ENCODE measurements around the gene NOTCH2. TPM values are rescaled to one million over a fixed set of nuclear protein-coding genes. Genes with fewer than 3 reads are reported as not detected.
"Not testable (repeated sequence)": the region's sequence is repeated elsewhere in the genome, so short reads cannot be mapped to it uniquely, and the experiment has no call there.

Gene NOTCH2
- total RNA-seq, 2 donors from 2014 or later = 126 to 151 TPM

DNA sequence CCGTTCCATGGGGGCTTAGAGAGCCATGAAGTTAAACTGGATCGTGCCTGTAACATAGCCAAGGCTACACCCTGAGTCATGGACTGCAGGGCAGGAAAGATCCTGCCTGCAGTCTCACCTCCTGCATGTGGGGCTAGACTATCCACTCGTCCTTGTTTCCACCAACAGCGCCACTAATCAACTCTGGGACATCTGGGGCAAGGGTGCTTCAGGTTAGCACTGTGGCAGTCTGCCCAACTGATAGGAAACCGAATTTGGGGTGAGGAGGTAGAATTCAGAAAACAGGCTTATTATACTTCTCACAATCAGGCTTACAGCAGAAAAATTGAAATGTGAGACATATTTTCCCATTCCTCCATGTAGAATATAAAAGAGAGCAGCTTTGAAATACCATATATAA, 88.0 kb downstream of the NOTCH2 start:
- intact Hi-C loops (cut with DNase I) = no loop called here
- DNase-seq (ENCODE audit: low spot score) = no peak

DNA sequence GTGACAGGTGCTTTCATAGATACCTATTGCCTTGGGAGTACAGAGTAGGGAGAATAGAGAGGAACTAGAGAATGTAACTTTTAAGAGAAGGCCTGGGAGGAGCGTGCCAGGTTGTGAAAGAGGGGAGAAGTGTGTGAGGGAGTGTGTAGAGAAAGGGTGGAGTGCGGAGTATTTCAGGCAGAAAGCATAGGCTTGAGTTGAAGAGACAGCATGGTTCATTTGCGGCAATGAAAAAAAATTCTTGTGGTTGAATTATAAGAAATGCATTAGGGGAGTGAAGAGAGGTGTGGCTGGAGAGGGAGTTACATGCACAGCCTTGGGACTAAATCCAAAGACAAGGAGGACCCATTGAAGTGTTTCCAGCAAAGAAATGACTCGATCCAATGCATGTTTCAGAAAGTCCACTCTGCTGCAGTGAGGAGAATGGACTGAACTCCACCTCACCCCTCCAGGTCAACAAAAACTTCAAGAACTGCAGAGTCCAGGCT, 91.4 kb downstream of the NOTCH2 start:
- no peak for DNase-seq (ENCODE audit: low spot score)
- intact Hi-C loops (cut with DNase I) = no loop called here

DNA sequence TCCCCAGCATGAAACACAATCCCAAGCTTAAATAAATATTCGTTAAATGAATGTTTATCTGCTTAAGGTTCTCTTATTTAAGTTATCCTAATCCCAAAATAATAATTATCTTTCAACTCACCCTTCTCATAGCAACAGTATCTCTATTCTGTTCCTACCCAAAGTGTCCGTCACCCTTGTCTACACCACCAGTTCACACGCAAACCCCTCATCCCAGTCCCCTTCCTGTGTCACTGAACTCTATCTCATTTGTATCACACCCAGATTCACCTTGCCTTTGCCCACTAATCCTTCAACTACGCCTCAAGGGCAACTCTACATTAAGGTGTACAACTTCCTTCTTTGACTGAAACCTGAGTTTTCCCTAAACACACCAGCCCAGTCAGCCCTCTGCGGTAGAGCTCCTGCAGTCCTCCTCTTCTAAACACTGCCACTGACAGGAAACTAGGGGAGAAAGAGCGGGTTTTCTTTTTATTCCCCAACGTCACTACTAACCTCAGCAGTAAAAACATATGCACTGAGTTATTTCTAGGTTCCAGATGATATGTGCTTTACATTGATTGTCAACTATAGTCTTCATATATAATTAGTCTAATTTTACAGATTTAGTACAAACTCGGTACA, 92.2 kb downstream of the NOTCH2 start:
- intact Hi-C loops (cut with DNase I); DNase-seq (ENCODE audit: low spot score): not testable (repeated sequence)

DNA sequence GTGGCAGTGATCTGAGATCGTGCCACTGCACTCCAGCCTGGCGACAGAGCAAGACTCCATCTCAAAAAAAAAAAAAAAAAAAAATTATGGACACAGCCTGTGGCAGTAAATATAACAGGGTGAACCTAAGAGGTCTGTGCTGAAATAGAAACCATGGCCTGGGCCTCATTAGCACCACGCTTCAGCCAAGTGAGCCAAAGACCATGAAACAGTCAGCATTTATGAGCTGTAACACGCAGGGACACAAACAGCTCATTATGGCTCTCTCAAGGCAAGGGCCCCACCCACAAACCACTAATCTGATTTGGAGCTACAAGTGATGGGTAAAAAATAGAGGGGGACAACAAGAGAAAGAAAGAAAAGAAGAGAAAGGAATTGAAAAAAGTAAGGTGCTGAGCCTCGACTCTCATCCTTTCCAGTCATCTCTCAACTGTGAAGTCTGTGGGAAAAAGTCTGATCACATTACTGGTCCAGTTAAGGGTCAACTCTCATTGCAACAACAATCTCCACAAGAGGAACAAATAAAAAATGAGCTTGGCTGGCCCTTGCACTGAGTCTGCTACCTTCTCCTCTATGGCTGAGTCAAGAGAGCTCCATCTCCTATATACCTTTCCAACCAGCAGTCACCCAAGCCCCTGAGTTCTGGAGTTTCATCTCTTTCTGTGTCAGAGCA, 93.7 kb downstream of the NOTCH2 start:
- intact Hi-C loops (cut with DNase I); DNase-seq (ENCODE audit: low spot score): not testable (repeated sequence)

DNA sequence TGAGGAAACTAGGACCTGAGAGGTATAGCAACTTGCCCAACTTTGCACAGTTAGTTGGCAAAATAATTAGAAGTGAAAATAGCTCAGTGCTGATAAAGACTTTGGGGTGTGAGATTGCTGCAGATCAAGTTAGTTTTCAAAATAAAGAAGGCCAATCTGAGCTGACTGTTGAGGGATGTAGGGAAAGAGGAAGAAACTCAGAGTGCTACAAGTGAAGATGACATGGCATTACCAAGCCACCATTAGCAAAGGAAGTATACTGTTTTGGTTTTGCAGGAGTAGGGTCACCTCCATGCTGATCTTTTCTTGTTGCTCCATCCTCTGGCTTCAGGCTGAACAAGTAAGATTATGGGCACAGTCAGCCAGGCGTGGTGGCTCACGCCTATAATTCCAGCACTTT, 94.5 kb downstream of the NOTCH2 start:
- DNase-seq (ENCODE audit: low spot score) = no peak
- intact Hi-C loops (cut with DNase I) = no loop called here

DNA sequence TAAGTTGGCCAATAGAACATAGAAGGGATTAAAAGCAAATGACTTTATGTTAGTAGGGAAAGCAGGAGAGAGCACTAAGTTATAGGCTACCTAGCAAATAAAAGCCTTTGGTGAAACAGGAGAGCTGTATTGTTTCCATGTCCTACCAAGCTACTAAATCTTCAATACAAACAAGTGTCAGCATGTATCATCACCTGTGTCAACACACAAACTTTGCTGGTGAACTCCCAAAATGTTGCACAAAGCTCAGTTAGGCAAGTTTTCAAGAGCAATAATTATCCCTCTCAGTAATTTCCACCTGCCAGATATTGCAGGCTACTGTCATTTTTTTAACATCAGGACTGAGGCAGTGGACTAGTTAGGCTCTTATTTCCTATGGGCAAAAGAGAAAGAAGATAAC, 95.4 kb downstream of the NOTCH2 start:
- DNase-seq (ENCODE audit: low spot score) = no peak
- intact Hi-C loops (cut with DNase I) = no loop called here

DNA sequence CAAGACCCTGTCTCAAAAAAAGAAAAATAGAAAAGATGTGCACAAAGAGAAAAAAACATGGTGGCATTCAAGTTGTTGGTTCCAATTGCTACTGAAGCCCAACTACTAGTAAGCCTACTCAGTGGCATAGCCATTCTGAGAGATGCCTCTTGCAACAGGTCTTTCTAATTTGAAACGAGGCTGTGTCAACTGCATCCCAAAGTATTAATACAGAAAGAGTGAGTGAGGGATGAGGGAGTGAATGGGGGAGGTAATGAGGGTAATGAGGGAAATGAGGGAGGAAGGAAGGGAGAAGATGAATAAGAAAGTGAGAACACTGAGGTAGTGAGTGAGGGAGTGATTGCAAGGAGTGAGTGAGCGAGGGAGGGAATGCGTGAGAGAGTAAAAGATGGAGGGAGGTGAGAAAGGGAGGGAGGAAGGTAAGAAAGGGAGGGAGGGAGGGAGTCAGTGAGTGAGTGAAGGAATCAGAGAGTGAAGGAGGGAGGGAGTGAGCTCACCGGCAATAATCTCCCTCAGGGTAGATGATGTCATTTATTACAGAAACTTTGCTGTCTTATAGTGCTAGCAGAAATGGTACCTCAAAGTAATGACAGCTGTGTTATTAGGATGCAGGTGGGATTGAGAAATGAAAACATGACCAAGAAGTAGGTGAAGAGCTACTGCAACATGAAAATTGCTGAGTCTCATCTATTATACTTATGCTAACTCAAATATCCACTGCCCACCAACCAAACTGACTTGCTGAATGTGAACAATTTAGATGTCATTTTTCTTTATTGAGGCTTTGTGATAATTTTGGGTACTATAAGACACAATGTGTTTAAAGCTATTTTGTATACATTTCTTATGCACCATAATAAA, 97.5 kb downstream of the NOTCH2 start:
- no peak for DNase-seq (ENCODE audit: low spot score)
- intact Hi-C loops (cut with DNase I) = no loop called here

DNA sequence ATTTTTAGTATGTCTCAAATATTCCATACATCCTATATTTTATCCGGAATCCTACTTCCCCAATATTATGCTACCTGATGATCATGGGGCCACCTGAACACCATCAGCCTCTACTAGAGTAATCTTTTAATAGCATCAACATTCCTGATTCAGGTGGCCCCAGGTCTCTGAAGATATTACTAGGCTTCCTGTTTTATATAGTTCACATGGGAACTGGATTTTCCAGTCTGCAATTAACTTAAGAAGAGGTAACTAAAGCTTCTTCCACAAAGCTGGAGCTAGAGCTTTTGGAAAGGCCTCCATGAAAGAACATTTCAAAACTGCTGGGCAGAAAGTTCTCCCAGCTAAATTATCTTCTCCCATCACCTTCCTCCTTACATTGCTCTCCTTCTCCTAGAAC, 100.9 kb downstream of the NOTCH2 start:
- no peak for DNase-seq (ENCODE audit: low spot score)
- intact Hi-C loops (cut with DNase I) = no loop called here

DNA sequence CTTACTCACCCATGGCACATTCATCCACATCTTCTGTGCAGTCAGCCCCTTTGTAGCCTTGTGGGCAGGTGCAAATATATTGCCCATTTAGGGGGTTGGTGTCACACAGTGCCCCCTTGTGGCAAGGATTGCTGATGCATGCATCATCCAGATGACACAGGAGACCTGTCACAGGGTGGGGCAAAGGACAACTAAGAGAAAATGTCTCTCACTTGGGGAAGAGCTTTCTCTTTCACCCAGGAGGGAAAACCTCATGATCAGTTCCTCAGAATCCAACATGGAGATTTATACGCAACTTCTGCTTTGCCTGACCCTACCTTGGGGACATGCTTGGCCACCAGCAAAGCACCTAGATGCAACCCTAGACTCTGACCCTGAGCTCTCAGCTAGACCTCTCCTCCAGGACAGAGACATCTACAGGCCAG, 101.4 kb downstream of the NOTCH2 start:
- no peak for DNase-seq (ENCODE audit: low spot score)
- intact Hi-C loops (cut with DNase I) = no loop called here

DNA sequence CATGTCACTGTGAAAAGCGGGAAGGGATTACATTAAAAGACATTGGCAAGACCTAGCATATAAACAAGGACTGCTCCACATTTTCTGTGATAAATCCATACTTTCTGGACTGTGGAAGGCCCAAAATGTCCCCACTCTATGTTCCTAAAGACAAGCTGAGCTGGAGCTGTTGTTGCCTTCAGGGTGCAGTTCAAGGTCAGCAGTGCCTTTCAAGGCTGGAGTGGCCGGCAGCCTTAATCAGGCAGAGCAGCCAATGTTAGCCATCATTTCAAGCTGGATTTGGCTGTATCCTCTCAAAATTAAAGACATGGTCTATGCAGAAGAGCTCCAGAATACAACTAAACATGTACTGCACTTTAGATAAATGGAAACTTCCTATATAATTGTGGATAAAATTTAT, 102.8 kb downstream of the NOTCH2 start:
- no peak for DNase-seq (ENCODE audit: low spot score)
- intact Hi-C loops (cut with DNase I) = no loop called here

DNA sequence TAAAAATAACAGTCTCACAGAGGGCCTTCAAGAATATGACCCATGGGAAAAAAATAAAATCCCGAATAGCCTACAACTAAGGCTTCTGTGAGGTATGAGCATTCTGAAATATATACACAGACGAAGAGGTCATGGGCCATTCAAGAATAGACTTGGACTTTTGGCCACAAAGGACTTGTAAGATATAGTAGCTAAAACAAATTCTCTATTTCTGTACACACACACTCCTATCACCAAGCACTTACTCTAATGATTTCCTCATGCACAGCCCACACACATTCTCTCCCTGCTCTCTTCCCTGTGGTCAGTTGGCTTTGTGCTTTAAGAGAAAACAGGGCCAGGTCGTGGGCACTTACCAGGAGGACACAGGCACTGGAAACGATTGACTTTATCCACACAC, 103.4 kb downstream of the NOTCH2 start:
- DNase-seq (ENCODE audit: low spot score) = no peak
- intact Hi-C loops (cut with DNase I) = no loop called here

DNA sequence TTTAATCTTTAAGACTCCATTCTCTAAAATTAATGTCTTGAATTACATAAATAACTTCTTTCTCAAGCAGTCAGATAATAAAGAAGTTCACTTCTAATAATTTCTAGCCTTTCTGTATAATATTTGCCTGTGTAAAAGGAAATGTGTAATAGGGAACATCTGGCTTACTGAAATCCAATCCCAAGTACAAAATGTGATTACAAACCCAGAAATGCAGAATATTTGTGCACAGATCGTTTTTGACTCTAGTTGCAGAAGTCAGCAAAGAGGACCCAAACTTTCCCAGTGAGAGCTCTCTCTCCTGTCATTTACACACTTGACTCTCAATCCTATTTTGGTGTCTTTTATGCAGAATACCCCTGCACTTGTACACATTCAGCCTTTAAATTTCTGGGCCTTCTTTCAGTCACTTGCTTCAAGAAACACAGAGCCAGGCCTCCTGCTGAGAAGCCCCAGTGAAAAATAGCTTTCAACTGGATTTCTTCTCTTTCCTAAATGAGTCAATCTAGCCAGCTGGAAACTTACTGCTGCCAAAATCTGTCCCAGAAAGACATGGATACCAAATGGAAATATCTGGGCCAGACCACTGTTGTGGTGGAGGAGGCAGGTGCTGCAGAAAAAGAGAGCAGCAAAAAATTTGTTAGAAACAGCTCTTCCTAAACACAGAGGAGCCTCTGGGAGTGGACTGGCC, 104.6 kb downstream of the NOTCH2 start:
- intact Hi-C loops (cut with DNase I) = no loop called here
- DNase-seq (ENCODE audit: low spot score) = no peak

DNA sequence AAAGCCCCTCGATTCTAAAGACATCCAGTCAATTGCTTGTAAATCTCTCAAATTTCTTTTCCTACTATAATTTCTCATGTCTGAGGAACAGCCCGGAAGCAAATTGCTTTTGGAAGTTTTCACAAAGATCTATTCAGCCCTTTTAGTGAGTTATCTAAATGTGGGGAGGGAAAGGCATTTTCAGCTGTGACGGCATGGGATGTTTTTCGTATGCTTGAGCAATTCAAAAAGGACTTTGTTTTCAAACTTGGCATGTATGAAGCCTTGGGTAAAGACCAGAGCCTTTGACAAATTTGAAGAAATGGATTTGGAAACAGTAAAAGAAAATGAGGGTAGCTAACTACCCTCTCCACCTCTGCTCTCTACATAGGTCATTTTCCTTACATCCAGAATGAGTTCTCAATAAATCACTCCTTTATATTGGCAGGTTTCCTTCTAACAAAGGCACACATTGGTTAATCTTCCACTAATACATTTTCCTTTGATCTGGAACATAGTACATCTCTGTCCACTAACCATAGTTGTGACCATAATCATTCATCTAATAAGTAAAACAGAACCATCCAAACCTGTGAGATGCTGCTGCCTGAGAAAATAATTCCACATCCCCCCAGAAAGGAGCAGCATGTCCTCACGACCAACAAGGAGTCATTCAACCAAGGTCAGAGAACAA, 107.0 kb downstream of the NOTCH2 start:
- intact Hi-C loops (cut with DNase I) = no loop called here
- no peak for DNase-seq (ENCODE audit: low spot score)

DNA sequence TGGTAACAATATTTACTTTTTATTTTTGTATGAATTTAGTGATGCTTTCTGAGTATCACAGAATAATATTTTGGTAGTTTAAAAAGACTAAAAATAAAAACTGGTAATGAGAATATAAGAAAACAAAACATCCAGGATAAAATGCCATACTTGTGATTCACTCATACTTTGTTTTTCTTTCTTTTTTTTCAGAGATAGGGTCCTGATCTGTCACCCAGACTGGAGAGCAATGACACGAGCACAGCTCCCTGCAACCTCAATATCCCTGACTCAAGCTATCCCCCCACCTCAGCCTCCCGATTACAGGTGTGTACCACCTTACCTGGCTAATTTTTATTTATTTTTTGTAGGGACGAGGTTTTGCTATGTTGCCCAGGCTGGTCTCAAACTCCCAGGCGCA, 109.0 kb downstream of the NOTCH2 start:
- DNase-seq (ENCODE audit: low spot score) = no peak
- intact Hi-C loops (cut with DNase I) = no loop called here

DNA sequence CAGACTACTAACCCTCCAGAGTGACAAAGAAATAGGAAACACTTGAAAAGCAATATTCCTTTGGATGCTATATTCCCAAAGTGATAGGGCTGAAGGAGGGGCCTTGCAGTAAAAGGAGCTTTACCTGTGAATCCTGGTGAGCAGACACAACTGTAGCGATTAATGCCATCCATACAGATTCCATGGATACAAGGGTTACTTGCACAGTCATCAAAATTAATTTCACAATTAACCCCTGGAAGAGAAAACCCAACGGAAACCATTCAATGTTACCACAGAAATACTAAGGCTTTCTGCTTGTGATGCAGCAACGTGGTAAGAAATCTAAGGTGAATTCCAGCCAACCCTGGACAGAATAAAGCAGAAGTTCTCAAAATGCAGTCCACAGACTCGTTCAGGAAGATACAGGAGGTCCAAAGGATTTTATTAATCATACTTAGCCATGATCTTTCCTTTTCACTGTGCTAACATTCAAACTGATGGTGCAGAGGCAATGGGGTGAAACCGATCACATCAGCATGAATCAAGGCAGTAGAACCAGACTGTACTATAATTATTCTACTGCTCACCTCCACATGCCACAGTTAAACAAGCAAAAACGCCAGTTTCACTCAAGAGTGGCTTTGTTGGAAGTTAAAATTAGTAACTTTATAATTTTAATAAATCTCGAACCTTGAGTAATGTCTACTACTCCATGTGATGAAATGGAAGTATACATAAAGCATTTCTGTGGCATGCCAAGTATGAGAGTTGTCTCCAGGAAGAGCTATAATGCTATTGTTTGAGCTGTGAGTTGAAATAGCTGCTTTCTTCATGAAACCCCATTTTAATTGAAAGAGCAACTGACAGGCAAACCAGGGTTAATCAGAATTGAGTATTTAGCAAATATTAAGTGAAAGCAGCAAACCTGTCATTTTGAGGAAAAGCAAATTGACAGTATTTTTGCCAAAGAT, 109.9 kb downstream of the NOTCH2 start:
- intact Hi-C loops (cut with DNase I) = no loop called here

DNA sequence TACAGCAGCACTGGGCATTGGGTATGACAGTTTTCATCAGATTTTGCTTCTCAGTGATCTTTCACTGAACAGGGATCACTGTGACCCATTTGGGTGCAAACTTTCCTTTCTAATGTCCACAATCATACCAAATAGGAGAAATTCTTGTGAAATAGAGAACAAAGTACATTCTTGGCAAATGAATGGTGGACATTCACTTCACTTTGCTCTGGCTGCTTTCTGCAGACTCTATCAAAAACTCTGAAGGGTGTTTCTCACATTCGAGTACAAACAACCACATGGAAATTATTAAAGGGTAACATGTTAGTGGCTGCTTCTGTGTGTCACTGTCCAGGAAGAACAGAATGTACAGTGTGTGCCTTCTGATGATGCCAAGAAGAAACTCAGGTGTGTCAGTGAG, 111.2 kb downstream of the NOTCH2 start:
- DNase-seq (ENCODE audit: low spot score) = no peak
- intact Hi-C loops (cut with DNase I) = no loop called here

More for the DNA sequence above, 109.9 kb downstream of the NOTCH2 start:
- DNase-seq (ENCODE audit: low spot score) = no peak

DNA sequence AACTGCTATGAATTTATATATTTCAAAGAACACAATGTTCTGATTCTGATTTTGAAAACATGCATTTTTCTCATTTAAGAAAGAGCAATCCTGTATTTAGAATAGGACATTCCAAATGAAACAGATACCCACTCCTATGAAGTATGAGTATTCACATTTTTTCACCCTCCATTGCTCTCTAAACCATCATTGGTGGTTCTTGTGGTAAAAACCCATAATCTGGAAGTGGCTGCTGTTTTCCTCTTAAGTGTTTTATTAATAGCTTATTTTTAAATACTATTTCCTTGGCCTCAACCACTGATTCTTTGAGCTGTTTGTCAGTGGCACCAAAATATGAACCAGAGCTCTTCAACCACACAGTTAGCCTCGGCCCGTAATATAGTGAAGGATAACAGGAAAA, 113.2 kb downstream of the NOTCH2 start:
- intact Hi-C loops (cut with DNase I) = no loop called here
- DNase-seq (ENCODE audit: low spot score) = no peak

All from posterior vena cava (tissue), 2 donors.